Measurements from ENCODE around the gene RMI1.

Gene RMI1

GRCh38 chr9:83971485-83971884 is 9.1 kb upstream of the RMI1 start:
- no peak for DNase-seq

DNA sequence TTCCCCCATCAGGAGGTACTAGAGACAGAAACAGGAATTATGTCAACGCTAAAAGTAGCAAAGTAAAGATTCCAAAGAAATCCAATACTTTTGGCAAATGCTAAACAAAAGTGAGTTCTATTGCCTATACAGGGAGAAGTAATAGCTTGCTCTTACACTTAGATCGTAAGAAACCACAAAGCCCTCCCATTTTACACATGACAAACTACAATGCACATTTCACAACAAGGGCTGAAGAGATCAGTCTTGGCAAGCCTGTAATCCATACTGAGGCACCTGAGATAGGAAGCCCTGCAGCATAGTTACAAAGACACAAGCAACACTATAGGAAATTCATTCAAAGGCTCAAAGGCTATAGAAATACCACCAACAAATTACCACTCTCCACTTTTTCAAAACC is 8.3 kb upstream of the RMI1 start:
- no peak for DNase-seq

DNA sequence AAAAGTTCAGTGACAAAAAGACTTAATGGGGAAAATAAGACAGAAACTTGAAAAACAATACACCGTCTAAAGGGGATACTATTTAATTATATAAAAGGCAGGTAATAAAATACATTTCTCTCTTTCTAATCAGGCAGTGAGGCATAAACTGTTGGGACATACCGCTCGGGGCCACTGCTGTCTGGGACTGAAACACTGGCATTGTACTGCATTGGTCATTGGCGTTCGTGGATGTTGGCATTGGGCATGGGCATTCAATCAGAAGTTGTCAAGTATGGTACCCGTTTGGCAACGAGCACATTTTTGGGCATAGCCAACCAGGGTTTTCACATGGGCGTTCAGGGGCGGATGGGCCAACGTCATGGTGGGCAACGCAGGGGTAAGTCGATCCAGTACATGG is 5.3 kb upstream of the RMI1 start:
- DNase-seq: no peak

GRCh38 chr9:83976372-83976771 is 4.2 kb upstream of the RMI1 start:
- no peak for DNase-seq

- DNase-seq: no peak
Observed at GRCh38 chr9:83977196-83977595, 3.4 kb upstream of the RMI1 start.

DNA sequence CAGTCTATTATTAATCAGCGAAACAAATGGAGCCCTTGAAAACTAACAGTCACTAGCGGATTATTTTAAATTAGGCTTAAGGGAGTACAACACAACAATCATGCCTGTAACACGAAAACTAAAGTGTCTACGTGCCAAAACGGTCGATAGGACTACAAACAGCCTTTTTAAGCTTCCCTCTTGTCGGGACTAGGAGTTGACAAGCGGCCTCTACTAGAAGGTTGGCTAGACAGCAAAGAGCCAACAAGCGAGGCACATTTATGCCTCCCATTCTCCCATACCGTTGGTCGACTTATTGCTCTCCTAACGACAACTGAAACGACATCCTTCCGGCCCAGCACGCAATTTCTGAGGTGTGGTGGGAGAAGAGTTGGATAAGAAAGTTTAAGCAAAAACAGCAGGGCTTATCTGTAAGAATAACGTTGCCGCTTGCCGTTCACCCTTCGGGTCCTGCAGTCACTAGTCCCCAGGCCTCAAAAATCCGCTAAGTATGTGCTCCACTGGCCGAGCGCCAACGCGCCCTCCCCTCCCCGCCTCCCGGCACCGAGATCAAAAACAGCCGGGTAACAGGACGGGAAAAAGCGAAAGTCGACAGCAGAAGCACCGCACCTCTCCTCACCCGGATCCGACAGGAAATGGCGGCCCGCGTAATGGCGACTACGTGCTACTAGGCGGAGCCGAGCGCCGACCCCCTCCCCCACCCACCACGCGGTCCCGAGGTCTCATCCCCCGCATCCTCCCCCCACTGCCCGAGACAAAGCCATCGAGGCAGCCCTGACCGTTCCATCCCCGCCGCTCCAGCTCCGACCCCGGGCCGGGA is 1.4 kb upstream of the RMI1 start:
- DNase-seq: peak; percentile 71

- peak; percentile 98 for DNase-seq
Observed at GRCh38 chr9:83979812-83980394, 702 bp upstream of the RMI1 start, which contains the start of gene HNRNPK. Gene HNRNPK, minus strand, starts transcription at chr9:83980215. Its CDS starts 1,963 bp downstream, at chr9:83978252.

GRCh38 chr9:83981126-83981871 is 694 bp downstream of the RMI1 start:
- no peak for DNase-seq

DNA sequence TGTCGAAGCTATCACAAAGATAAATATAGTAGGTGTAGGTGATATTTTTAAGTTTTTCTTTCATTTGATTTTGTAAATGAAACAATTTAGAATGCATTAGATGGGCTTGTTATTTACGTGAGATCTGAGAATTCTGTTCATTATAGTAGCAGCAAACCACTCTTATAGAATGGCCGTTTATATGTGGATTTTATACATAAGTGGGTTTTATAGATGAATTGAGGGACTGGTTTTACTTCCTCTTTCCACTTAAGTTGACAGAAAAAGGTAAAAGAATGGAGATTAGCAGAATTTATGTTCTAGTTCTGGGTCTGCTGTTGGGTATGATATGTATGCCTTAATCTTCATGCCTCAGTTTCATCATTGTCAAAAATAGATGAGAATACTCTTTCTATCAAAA is 5.6 kb downstream of the RMI1 start:
- DNase-seq: no peak

DNA sequence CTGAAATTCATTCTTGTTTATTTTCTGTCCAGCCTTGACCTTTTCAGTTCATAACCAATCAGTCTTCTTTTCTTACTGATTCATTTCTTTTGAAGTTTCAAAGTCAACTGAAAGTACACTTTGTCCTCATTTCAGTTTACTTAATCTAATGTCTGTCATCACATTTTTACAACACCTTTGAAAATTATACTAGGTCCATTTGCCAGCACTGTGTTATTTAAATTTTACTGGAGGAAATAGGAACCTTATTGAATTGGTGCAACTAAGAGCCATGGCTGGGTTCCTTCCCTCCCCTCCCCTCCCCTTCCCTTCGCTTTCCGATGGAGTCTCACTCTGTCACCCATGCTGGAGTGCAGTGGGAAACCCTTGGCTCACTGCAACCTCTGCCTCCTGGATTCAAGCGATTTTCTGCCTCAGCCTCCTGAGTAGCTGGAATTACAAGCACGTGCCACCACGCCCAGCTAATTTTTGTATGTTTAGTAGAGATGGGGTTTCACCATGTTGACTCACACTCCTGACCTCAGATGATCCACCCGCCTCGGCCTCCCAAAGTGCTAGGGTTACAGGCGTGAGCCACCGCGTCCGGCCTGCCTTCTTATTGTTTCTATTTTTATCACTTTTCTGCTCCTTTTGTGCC is 6.3 kb downstream of the RMI1 start:
- DNase-seq: no peak

DNA sequence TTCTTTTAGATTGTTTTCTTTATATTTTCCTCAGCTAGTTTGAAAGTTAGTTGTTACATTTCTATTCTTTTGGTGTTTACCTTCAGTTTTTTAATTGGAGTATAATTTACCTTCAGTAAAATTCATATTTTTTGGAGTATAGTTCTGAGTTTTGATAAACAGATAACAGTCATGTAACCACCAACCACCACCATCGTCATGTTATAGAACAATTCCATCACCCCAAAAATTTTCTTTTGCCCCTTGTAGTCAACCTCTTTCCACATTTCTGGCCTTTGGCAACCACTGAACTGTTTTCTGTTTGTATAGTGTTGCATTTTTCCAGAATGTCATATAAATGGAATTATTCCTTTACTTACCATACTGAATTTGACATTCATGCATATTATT is 6.8 kb downstream of the RMI1 start:
- DNase-seq: no peak

DNA sequence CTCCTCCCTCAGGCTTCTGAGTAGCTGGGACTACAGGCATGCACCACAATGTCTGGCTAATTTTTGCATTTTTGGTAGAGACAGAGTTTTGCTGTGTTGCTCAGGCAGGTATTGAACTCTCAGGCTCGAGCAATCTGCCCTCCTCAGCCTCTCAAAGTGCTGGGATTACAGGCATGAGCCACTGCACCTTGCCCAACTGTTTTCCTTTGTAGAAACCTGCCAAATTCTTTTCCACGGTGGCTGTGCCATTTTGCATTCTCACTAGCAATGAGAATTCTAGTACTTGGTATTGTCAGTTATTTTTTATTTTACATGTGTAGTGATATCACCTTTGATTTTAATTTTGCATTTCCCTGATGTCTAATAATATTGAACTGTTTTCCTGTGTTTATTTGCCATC is 7.8 kb downstream of the RMI1 start:
- DNase-seq: no peak

DNA sequence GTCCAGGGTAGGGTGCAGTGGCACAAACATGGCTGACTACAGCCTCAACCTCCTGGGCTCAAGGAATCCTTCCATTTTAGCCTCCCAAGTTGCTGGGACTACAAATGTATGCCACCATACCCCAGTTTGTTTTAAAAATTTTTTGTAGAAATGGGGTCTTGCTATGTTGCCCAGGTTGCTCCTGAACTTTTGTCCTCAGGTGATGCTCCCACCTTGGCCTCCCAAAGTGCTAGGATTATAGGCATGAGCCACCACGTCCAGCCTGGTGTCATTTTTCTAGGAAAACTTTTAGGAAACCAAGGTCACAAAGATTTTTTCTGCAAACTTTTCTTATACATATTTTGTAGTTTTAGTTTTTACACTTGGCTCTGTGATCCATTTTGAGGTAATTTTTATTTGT is 10.8 kb downstream of the RMI1 start:
- no peak for DNase-seq

DNA sequence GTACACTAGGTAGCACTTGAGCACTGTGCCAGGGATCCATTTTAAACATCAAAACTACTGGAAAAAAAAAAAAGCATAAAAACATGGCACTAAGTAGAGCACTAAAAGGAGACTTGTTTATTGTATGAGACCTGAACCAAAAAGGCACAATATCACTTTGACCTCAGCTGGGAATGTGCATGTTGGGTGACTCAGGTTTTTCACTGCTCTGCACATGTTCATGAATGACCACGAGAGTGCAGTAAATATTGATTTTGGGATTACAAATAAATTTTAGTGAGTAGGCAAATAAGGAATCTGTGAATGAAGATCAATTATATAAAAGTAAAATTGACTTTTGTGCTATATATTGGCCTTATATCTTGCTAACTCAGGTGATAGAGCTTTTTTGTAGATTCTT is 11.8 kb downstream of the RMI1 start:
- DNase-seq: no peak

DNA sequence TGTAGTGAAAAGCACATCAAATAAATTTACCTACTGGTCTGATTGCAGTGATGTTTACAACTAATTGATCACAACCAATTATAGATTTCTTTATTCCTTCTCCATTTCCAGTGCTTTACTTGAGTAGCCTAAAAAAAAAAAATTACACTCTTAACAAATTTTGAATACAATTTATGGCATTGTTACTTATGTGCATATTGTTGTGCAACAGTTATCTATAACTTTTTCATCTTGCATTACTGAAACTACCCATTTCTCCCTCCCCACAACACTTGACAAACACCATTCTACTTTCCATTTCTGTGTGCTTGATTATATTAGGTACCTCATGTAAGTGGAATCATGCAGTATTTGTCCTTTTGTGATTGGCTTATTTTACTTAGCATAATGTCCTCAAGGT is 12.3 kb downstream of the RMI1 start:
- no peak for DNase-seq

DNA sequence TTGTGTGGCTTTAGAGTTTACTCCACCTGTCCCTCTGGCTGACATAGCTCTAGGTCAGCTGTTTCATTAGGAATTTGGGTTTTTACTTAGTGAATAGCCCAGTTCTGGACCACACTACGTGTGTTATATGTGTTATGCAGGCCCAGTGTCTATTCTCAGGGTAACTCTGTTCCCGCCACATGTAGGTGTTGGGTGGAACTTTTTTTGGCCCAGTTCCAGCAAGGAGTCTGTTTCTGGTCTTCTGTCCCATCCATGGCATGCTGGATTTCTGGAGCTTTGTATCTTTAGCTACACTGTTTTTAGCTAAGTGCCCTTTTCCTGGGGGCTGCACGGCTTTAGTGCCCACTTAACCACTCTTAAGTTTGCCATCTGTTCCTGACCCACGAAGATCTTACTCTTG is 15.5 kb downstream of the RMI1 start:
- DNase-seq: no peak

GRCh38 chr9:83999141-83999918 is 18.7 kb downstream of the RMI1 start:
- no peak for DNase-seq

DNA sequence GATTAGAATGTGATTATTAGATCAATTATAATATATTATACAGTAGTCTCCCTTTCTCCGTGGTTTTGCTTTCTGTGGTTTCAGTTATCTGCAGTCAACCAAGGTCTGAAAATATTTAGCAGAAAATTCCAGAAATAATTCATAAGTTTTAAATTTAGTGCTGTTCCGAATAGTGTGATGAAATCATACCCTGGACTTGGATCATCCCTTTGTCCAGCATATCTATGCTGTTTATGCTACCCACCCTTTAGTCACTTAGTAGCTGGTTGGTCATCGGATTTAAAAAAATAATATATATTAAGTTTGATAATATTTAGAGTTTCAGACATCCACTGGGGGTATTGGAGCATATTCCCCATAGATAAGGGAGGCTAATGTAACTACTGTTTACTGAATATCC is 19.6 kb downstream of the RMI1 start:
- DNase-seq: no peak

DNA sequence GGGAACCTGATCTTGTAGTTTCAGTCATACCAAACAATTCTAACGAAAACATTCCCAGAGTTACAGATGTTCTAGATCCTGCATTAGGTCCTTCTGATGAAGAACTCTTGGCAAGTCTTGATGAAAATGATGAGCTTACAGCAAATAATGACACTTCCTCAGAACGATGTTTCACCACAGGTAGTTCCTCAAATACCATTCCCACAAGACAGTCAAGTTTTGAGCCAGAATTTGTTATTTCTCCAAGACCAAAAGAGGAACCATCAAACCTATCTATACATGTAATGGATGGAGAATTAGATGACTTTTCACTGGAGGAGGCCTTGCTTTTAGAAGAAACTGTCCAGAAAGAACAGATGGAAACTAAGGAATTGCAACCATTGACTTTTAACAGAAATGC is 21.0 kb downstream of the RMI1 start:
- DNase-seq: no peak

DNA sequence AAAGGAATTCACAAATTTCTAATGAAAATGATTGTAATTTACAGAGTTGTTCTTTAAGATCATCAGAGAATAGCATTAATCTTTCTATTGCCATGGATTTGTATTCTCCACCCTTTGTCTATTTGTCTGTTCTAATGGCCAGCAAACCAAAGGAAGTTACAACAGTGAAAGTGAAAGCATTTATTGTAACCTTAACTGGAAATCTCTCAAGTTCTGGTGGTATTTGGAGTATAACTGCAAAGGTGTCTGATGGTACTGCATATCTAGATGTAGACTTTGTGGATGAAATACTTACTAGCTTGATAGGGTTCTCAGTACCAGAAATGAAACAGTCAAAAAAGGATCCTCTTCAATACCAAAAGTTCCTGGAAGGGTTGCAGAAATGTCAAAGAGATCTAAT is 21.7 kb downstream of the RMI1 start:
- no peak for DNase-seq

- no peak for DNase-seq
Observed at GRCh38 chr9:84003246-84003645, 22.6 kb downstream of the RMI1 start.

GRCh38 chr9:84007662-84008061 is 27.1 kb downstream of the RMI1 start:
- no peak for DNase-seq
